Tongue (tissue), 3 donors: ENCODE results near the gene LEPROT. TPM values are rescaled to one million over a fixed set of nuclear protein-coding genes. Genes with fewer than 3 reads are reported as not detected.

Experiments
- DNase-seq: peaks from one replicate; pipeline ENCODE4 v3.0.0-alpha.2; 2015
- small RNA-seq: library from RNA; depleted of rRNA; stranded (forward); fragments of <200 nt; gene quantifications from one replicate; pipeline ENCODE3, GENCODE V24; 2014; ENCODE audit warnings: low replicate concordance
- total RNA-seq: library from RNA; depleted of rRNA; stranded (reverse); fragments of >200 nt; gene quantifications from one replicate; pipeline ENCODE4 v1.2.3, GENCODE V29; 2014

Gene LEPROT
- total RNA-seq, 1 donor from 2014 or later, result 60.3 TPM

DNA sequence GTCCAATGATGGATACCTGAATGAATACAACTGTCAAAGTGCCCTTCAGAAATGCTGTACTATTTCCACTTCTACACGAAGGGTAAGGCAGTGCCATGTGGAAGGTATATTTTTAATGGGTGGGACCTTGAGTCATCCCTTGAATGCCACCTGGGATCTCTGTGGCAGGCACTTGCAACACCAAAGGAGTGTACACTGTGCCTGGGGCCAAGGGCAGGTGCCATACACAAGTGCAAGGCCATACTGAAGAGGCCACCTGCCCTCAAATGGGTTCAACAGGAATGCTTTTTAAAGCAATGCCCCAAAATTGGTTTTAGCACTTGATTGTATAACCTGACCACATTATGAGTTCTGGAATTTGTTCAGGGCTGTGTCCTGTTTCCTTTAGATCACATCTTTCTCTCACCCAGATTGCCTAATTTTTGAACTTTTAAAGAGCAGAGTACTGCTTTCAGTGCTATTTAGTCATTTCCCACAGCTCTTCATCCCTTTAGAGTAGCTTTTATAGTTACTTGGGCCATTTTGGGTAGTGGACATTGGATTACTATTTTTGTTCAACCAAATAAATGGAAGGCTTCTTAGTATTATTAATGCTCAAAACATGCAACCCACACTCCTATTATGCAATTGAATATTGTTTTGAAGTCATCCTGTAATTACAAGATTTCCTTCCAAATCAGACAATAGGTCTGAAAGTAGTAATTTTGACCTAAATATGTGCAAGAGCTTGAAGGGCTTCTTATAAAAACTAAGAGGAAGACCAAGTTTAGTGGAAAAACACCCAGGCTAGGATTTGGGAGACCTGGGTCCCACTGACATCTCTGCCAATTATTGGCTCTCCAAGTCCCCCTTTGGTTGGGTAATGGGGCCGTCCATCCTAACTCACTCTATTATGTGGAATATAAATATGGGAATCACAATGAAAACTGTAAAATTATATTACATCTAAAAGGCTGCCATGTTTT is 57.2 kb downstream of the LEPROT start:
- no peak for DNase-seq

DNA sequence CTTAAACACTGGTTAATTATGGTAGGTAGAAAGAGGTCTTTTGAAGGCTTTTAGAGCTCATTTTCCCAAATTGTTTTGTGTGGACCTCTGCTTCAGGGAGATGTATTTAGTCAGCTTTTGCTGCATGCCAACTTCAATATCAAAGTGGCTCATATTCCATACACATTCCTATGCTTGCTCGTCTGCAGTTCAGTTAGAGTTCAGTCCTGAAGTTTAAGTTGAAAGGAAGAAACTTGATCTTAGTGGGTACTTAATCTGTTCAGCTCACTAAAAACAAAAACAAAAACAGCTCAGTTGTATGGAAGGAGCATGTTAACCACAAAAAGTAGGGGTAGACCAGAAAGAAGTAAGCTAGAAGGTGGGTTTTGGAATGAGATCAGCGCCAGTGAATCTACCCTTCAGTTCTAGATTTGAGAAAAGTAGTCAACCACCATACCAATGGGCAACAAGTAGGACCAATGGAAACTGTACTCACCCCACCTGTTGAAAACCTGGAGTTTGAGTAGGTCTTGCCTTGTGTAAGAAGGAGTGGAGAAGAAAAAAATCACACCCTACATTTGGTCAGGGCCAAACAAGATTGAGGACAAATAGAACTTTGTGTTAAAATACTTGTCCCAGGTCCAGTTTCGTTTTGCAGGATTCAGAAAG is 58.0 kb downstream of the LEPROT start:
- DNase-seq, result no peak

DNA sequence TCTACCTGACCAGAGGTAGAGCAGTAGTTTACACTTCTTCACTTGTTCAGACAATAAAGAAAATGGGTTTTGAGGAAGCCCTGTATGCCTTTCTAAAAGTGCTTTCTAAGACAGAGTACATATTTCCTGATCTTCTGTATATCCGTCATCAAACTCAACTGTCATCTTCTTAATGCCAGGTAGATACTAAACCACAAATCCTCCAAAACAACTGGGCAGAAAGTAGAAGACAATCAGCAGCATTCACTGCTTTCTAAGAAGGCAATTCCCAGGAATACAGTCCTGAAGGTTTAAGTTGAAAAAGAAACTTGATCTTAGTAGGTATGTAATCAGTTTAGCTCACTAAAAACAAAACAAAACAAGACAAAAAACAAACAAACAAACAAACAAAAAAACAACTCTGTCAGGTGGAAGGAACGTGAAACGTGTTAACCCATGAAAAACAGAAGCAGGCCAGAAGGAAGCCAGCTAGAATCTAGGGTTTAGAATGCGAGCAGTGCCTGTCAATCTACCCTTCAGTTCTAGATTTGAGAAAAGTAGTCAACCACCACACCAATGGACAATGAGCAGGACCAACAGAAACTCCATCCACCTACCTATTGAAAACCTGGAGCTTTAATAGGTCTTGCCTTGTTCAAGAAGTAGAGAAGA is 59.2 kb downstream of the LEPROT start:
- DNase-seq, result no peak

GRCh38 chr1:65480684-65481405 is 60.4 kb downstream of the LEPROT start:
- no peak for DNase-seq

- DNase-seq, result no peak
These were observed 63.7 kb downstream of the LEPROT start for GRCh38 chr1:65483993-65484754.

Small RNA genes lying within 50 kb of the gene (small RNA-seq; reads per million reads assigned to genes)
- not detected for gene RNU2-15P

Other genes with a start within 250 kb of the LEPROT start
- 2.9 TPM for gene DNAJC6, start 111.1 kb upstream of the LEPROT start, total RNA-seq
- 19.6 TPM for gene LEPR, start within 50 bp of the LEPROT start, total RNA-seq